HUES64 (cell line): Measurements from ENCODE around the gene STXBP4. TPM values are rescaled to one million over a fixed set of nuclear protein-coding genes. Genes with fewer than 3 reads are reported as not detected.

Experiments
- H3K27ac ChIP-seq: 2 replicates; pipeline ENCODE4 v1.7.0; 2013; ENCODE audit warnings: low read depth, low read length, inconsistent platforms
- H3K27me3 ChIP-seq: 2 replicates; pipeline ENCODE4 v1.6.1; 2013; ENCODE audit warnings: mild to moderate bottlenecking, low read length; ENCODE audit not compliant: insufficient read depth
- H3K36me3 ChIP-seq: 2 replicates; pipeline ENCODE4 v1.6.1; 2013; ENCODE audit warnings: mild to moderate bottlenecking, low read length; ENCODE audit not compliant: insufficient read depth
- H3K4me1 ChIP-seq: 2 replicates; pipeline ENCODE4 v1.6.1; 2013; ENCODE audit warnings: mild to moderate bottlenecking, low read length, moderate library complexity; ENCODE audit not compliant: insufficient read depth
- H3K4me3 ChIP-seq: 2 replicates; pipeline ENCODE4 v1.5.1; 2013; ENCODE audit warnings: mild to moderate bottlenecking, low read length, moderate library complexity
- H3K9ac ChIP-seq: 2 replicates; pipeline ENCODE4 v1.6.1; 2013; ENCODE audit warnings: mild to moderate bottlenecking, low read depth, low read length
- H3K9me3 ChIP-seq: 2 replicates; pipeline ENCODE4 v1.6.1; 2013; ENCODE audit warnings: low read depth, low read length; ENCODE audit not compliant: insufficient read depth
- WGBS: fragments of 150-250, 120-280 bp; methylation state at CpG from one replicate; pipeline ENCODE4 v1.1.7; 2013; ENCODE audit warnings: missing lambda C conversion rate; 5-methylcytosine and 5-hydroxymethylcytosine counted together
- polyA plus RNA-seq, 2 experiments: library from polyadenylated mRNA; stranded (reverse); fragments of 50-300 nt; gene quantifications; one replicate each; pipeline ENCODE4 v1.2.3, GENCODE V29; 2013

The STXBP4 gene
- 11.2 TPM for polyA plus RNA-seq (2013, experiment 1 of 2)
- polyA plus RNA-seq (2013, experiment 2 of 2) = 10.0 TPM

GRCh38 chr17:54968262-54968987 lies at the start of gene STXBP4, which contains the start of gene COX11:
Gene STXBP4 (plus strand): TSS chr17:54968765. CDS start chr17:54986220, 17,455 bp downstream.
Gene COX11 (minus strand): TSS chr17:54968654. CDS start chr17:54968646, 8 bp downstream.
- Histone ChIP-seq H3K4me3 (peak within 1 kb of the TSS; percentile 97), H3K9me3 (no peaks in the 10 kb centered on the region), H3K36me3 (peaks cover 29% of the 10 kb centered on the region), H3K9ac (peak within 1 kb of the TSS; percentile 99), H3K27me3 (no peaks in the 10 kb centered on the region), H3K27ac (peak within 1 kb of the TSS; percentile 86), H3K4me1 (peaks cover 6% of the 10 kb centered on the region; the same call in 1 of the 2 replicates)
- under 1% methylated on average over 57 of the region's 57 CpGs for WGBS

- Histone ChIP-seq H3K9ac (no peak overlapping the region), H3K27me3 (no peaks in the 10 kb centered on the region), H3K27ac (peak overlapping the region; percentile 56; the same call in 1 of the 2 replicates), H3K4me1 (peaks cover 18% of the 10 kb centered on the region), H3K4me3 (no peak overlapping the region), H3K36me3 (peaks cover 81% of the 10 kb centered on the region), H3K9me3 (peaks cover 19% of the 10 kb centered on the region; the same call in 1 of the 2 replicates)
These were observed 49.1 kb upstream of the STXBP4 start for GRCh38 chr17:54919425-54919824.

- 97% methylated on average over 6 of the region's 6 CpGs for WGBS
- H3K36me3 ChIP-seq = peaks cover 80% of the 10 kb centered on the region
- H3K4me1 ChIP-seq = peaks cover 18% of the 10 kb centered on the region
These were observed 47.7 kb upstream of the STXBP4 start for GRCh38 chr17:54920819-54921218.

GRCh38 chr17:54924405-54924804 lies 44.2 kb upstream of the STXBP4 start:
- WGBS = 94% methylated on average over 5 of the region's 5 CpGs
- H3K9me3 ChIP-seq = no peaks in the 10 kb centered on the region
- H3K36me3 ChIP-seq = peaks cover 81% of the 10 kb centered on the region
- no peak overlapping the region for H3K9ac ChIP-seq
- peaks cover 6% of the 10 kb centered on the region for H3K4me1 ChIP-seq
- no peaks in the 10 kb centered on the region for H3K27me3 ChIP-seq
- H3K27ac ChIP-seq = no peak overlapping the region
- no peak overlapping the region for H3K4me3 ChIP-seq

More at GRCh38 chr17:54920819-54921218, 47.7 kb upstream of the STXBP4 start:
- Histone ChIP-seq H3K27ac (no peak overlapping the region), H3K4me3 (no peak overlapping the region), H3K27me3 (no peaks in the 10 kb centered on the region), H3K9ac (no peak overlapping the region), H3K9me3 (peaks cover 14% of the 10 kb centered on the region; the same call in 1 of the 2 replicates)

DNA sequence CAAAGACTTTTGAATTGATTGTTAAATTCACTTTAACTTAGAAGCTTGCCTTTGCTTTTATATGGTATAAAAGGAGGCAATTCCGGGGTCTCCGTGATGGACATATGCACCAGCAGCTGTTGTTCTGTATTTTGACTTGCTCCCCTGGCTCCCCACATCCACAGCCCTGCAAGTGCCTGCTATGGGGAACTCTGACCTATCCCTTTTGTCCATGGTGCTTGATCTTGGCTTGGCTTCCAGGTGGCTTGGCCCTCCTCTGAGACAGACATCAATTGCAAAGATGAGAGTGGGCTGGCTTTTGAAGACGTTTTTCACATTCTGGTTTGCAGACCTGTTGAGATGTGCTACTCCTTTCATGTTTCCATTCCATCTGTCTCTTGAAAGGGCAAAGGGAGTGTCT lies 41.0 kb upstream of the STXBP4 start:
- Histone ChIP-seq H3K4me1 (no peaks in the 10 kb centered on the region; the same call in 1 of the 2 replicates), H3K27ac (no peak overlapping the region), H3K36me3 (peaks cover 84% of the 10 kb centered on the region), H3K9me3 (no peaks in the 10 kb centered on the region), H3K4me3 (no peak overlapping the region), H3K9ac (no peak overlapping the region), H3K27me3 (no peaks in the 10 kb centered on the region)
- 81% methylated on average over 3 of the region's 3 CpGs for WGBS

GRCh38 chr17:54932711-54933110 lies 35.9 kb upstream of the STXBP4 start:
- no peaks in the 10 kb centered on the region for H3K27me3 ChIP-seq
- no peaks in the 10 kb centered on the region for H3K4me1 ChIP-seq
- WGBS = 53% methylated on average over 1 of the region's 1 CpG
- no peak overlapping the region for H3K4me3 ChIP-seq
- H3K27ac ChIP-seq = no peak overlapping the region
- peaks cover 91% of the 10 kb centered on the region for H3K36me3 ChIP-seq
- no peak overlapping the region for H3K9ac ChIP-seq
- no peaks in the 10 kb centered on the region for H3K9me3 ChIP-seq

DNA sequence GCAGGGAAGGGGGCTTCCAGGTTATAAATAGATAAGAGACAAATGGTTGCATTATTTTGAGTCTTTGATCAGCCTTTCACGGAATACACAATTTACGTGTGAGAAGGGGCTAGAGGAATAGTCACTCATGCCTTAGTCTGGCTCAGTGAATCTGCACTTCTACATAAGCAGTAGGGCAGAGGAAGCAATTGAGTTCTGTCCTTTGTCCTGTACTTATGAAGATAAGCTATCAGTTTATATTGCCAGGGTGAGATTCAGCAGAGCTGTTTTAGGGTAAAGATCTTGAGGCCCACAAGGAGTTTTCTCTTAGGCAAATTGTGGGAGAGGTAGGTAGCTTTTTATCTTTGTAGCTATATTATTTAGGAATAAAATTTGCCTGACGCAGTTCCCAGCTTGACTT lies 34.6 kb upstream of the STXBP4 start:
- H3K4me3 ChIP-seq = no peak overlapping the region
- no peaks in the 10 kb centered on the region for H3K9me3 ChIP-seq
- H3K27me3 ChIP-seq = no peaks in the 10 kb centered on the region
- no peak overlapping the region for H3K27ac ChIP-seq
- no peak overlapping the region for H3K9ac ChIP-seq
- peaks cover 88% of the 10 kb centered on the region for H3K36me3 ChIP-seq
- H3K4me1 ChIP-seq = no peaks in the 10 kb centered on the region
- 90% methylated on average over 3 of the region's 3 CpGs for WGBS

GRCh38 chr17:54935471-54935870 lies 33.1 kb upstream of the STXBP4 start:
- Histone ChIP-seq H3K4me3 (no peak overlapping the region), H3K9me3 (no peaks in the 10 kb centered on the region), H3K4me1 (no peaks in the 10 kb centered on the region), H3K27me3 (no peaks in the 10 kb centered on the region), H3K36me3 (peaks cover 88% of the 10 kb centered on the region), H3K27ac (no peak overlapping the region), H3K9ac (no peak overlapping the region)
- 95% methylated on average over 5 of the region's 5 CpGs for WGBS

DNA sequence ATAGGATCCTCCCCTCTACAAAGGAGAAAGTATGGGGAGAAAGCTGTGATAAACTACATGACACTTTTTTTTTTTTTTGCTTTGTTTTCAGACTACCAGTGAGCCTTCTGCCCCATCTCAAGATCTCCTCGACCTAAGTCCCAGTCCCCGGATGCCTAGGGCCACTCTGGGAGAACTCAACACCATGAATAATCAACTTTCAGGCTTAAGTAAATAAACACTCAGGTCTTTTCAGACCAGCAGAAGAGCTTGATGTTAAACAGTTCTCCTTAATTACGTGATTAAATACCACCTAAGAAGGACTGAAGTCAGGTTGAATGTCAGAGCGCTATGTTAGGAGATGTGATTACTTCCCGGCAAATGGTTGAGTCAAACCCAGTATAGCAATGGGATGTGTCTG lies 31.5 kb upstream of the STXBP4 start:
- H3K4me1 ChIP-seq = no peaks in the 10 kb centered on the region
- 88% methylated on average over 5 of the region's 5 CpGs for WGBS
- no peaks in the 10 kb centered on the region for H3K9me3 ChIP-seq
- no peak overlapping the region for H3K9ac ChIP-seq
- no peak overlapping the region for H3K4me3 ChIP-seq
- H3K27me3 ChIP-seq = no peaks in the 10 kb centered on the region
- peaks cover 89% of the 10 kb centered on the region for H3K36me3 ChIP-seq
- H3K27ac ChIP-seq = no peak overlapping the region

DNA sequence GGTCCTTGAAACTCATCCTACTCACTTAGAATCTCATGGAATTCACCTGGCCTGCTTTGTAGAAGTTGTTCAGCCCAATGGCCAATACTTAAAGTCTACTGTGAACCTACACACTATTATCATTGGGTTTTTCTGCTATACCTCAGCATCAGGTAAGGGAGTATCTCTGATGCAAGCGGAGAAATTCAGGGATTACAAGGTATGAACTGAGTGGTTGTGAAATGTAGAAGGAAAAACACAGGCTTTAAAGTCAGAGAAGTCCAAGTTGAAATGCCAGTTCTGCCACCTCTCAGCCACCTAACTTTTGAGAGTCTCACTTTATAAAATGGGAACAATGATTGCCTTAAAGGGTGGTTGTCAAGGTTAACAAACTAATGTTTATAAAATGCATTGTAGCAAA lies 31.1 kb upstream of the STXBP4 start:
- no peaks in the 10 kb centered on the region for H3K27me3 ChIP-seq
- H3K9me3 ChIP-seq = no peaks in the 10 kb centered on the region
- peaks cover 91% of the 10 kb centered on the region for H3K36me3 ChIP-seq
- no peak overlapping the region for H3K4me3 ChIP-seq
- no peak overlapping the region for H3K27ac ChIP-seq
- no peak overlapping the region for H3K9ac ChIP-seq
- 96% methylated on average over 1 of the region's 1 CpG for WGBS
- H3K4me1 ChIP-seq = no peaks in the 10 kb centered on the region

DNA sequence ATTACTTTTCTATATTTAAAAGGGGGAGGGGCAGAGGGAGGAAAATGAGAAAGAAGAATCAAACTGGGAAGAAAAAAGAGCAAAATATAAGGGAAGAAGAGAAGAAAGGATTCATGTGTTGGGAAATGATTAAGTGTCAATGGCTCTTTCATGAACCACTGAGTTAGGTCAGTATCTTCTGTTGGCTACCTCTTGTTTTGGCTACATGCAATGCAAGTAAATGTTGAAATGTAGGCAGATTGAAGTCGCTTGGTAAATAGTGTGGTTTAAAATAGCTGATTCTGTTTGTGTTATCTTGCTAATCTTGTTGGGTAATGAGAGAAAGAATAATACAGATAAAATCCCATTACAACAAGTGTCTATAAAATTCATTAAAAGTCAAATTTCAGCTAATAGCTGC lies 27.3 kb upstream of the STXBP4 start:
- peaks cover 74% of the 10 kb centered on the region for H3K36me3 ChIP-seq
- H3K4me1 ChIP-seq = no peaks in the 10 kb centered on the region
- H3K9ac ChIP-seq = no peak overlapping the region
- H3K9me3 ChIP-seq = no peaks in the 10 kb centered on the region
- H3K27ac ChIP-seq = no peak overlapping the region
- 94% methylated on average over 1 of the region's 1 CpG for WGBS
- no peak overlapping the region for H3K4me3 ChIP-seq
- no peaks in the 10 kb centered on the region for H3K27me3 ChIP-seq
